ENCODE results near the gene MSI1. TPM values are rescaled to one million over a fixed set of nuclear protein-coding genes. Genes with fewer than 3 reads are reported as not detected.

Gene MSI1
- total and polyA plus RNA-seq, 2 of the 13 experiments (the other 11 are each of a cell fraction or from before 2014, with no cell fraction given), result 0.09 to 0.46 TPM

GRCh38 chr12:120292661-120293531 is 76.1 kb downstream of the MSI1 start, which contains the start of gene RNU4-1 (continued):
- TF ChIP-seq ZNF687 (CRISPR knock-in tag; IDR thresholded peaks at IDR 0.05), result no peak
- peak; percentile 97 for TF ChIP-seq TOE1 (CRISPR knock-in tag; IDR thresholded peaks at IDR 0.05)
- no peak for TF ChIP-seq MEIS1 (CRISPR knock-in tag; IDR thresholded peaks at IDR 0.05; ENCODE audit: borderline replicate concordance)
- TF ChIP-seq YY1 (IDR thresholded peaks at IDR 0.05; ENCODE audit: insufficient read depth, insufficient replicate concordance, low read depth, low read length), result peak; percentile 18
- TF ChIP-seq CC2D1A (CRISPR knock-in tag; IDR thresholded peaks at IDR 0.05), result no peak
- TF ChIP-seq ZNF207 (IDR thresholded peaks at IDR 0.05; ENCODE audit: borderline replicate concordance), result no peak
- peak; percentile 77 for TF ChIP-seq MIER2 (CRISPR knock-in tag; IDR thresholded peaks at IDR 0.05)
- TF ChIP-seq, protein P1, sequence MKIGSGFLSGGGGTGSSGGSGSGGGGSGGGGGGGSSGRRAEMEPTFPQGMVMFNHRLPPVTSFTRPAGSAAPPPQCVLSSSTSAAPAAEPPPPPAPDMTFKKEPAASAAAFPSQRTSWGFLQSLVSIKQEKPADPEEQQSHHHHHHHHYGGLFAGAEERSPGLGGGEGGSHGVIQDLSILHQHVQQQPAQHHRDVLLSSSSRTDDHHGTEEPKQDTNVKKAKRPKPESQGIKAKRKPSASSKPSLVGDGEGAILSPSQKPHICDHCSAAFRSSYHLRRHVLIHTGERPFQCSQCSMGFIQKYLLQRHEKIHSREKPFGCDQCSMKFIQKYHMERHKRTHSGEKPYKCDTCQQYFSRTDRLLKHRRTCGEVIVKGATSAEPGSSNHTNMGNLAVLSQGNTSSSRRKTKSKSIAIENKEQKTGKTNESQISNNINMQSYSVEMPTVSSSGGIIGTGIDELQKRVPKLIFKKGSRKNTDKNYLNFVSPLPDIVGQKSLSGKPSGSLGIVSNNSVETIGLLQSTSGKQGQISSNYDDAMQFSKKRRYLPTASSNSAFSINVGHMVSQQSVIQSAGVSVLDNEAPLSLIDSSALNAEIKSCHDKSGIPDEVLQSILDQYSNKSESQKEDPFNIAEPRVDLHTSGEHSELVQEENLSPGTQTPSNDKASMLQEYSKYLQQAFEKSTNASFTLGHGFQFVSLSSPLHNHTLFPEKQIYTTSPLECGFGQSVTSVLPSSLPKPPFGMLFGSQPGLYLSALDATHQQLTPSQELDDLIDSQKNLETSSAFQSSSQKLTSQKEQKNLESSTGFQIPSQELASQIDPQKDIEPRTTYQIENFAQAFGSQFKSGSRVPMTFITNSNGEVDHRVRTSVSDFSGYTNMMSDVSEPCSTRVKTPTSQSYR (CRISPR knock-in tag; IDR thresholded peaks at IDR 0.05; ENCODE audit: borderline replicate concordance), result no peak
- TF ChIP-seq PBX2 (CRISPR knock-in tag; IDR thresholded peaks at IDR 0.05), result no peak
- peak; percentile 72 for TF ChIP-seq ZNF503 (CRISPR knock-in tag; IDR thresholded peaks at IDR 0.05)
- TF ChIP-seq ZBTB1 (CRISPR knock-in tag; IDR thresholded peaks at IDR 0.05; ENCODE audit: borderline replicate concordance), result no peak
- peak; percentile 46; the same call in 1 of the 2 replicates for TF ChIP-seq SP4 (CRISPR knock-in tag; IDR thresholded peaks at IDR 0.05)
- peak; percentile 63; the same call in 1 of the 2 replicates for TF ChIP-seq TMF1 (CRISPR knock-in tag; IDR thresholded peaks at IDR 0.05; ENCODE audit: low read depth)
- TF ChIP-seq ZBTB21 (CRISPR knock-in tag; IDR thresholded peaks at IDR 0.05), result 0 out of 2 replicates have a peak, but pooled peaks have one; percentile 33
- TF ChIP-seq ZNF550 (CRISPR knock-in tag; IDR thresholded peaks at IDR 0.05; ENCODE audit: borderline replicate concordance), result no peak
- TF ChIP-seq ZNF24 (IDR thresholded peaks at IDR 0.05), result no peak
